ENCODE results near the gene AQP7.
A peak's percentile ranks its signal among the peaks of the same experiment; 100 is the strongest.
"Not testable (repeated sequence)": the region's sequence is repeated elsewhere in the genome, so short reads cannot be mapped to it uniquely, and the experiment has no call there.

AQP7 gene

DNA sequence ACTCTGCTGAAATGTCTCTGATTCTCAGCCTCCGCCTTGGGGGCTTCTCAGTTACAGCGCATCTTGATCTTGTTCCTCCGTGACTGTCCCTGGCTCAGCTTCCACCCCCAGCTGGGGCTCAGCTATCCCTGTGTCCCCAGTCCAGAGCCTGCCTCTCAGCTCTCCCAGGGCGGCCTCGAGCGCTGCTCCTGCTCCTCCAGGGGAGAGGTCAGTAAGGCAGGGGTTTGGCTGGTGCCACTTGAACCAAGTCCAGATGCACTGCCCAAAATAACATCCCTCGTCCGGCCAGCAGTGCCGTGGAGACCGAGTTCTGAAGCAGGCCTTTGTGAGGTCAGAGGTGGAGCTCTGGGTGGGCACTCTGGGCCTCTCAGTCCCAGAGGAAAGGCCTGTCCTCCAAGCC lies at the start of gene AQP7:
Gene AQP7, minus strand, starts transcription at position 198 of the 400 bp plus-strand sequence. CDS start 1,306 bp downstream, outside the sequence.
- H3K9me3 ChIP-seq (ENCODE audit: control insufficient read depth, insufficient read depth, low read length); H3K27me3 ChIP-seq (ENCODE audit: control insufficient read depth, insufficient read depth, low read length); H3K4me1 ChIP-seq (ENCODE audit: control insufficient read depth, insufficient read depth, low read length); DNase-seq (ENCODE audit: low read depth, low spot score); H3K27ac ChIP-seq (ENCODE audit: low read length); H3K4me3 ChIP-seq (ENCODE audit: low read length); H3K36me3 ChIP-seq (ENCODE audit: control insufficient read depth, insufficient read depth, low read length): not testable (repeated sequence)
- WGBS (ENCODE audit: insufficient coverage, insufficient read length): no CpG with 5 or more reads among the region's 10 CpGs

GRCh38 chr9:33450621-33451146 lies 48.3 kb upstream of the AQP7 start:
- Histone ChIP-seq H3K4me1 (ENCODE audit: control insufficient read depth, insufficient read depth, low read length) (peaks cover 2% of the 10 kb centered on the region; the same call in 1 of the 2 replicates), H3K4me3 (ENCODE audit: low read length) (no peak overlapping the region), H3K36me3 (ENCODE audit: control insufficient read depth, insufficient read depth, low read length) (no peaks in the 10 kb centered on the region), H3K27me3 (ENCODE audit: control insufficient read depth, insufficient read depth, low read length) (no peaks in the 10 kb centered on the region; the same call in 1 of the 2 replicates), H3K9me3 (ENCODE audit: control insufficient read depth, insufficient read depth, low read length) (no peaks in the 10 kb centered on the region), H3K27ac (ENCODE audit: low read length) (no peak overlapping the region)
- no peak for DNase-seq (ENCODE audit: low read depth, low spot score)
- WGBS (ENCODE audit: insufficient coverage, insufficient read length): no CpG with 5 or more reads among the region's 4 CpGs

DNA sequence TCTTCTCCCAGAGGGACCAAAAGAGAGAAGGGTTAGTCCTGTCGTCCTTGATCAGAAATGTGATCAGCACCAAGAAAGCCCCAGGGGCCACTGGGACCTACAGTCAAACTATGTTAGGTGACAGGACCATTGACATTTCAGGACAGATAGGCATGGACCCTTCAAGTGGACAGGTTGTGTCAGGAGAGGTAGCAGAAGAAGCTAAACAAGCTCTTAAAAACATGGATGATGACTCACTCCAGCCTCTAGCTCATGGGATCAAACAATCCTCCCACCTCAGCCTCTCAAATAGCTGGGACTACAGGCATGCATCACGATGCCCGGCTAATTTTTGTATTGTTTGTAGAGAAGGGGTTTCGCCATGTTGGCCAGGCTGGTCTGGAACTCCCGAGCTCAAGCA lies 47.3 kb upstream of the AQP7 start:
- Histone ChIP-seq H3K4me3 (ENCODE audit: low read length) (no peak overlapping the region), H3K27ac (ENCODE audit: low read length) (no peak overlapping the region), H3K36me3 (ENCODE audit: control insufficient read depth, insufficient read depth, low read length) (no peaks in the 10 kb centered on the region), H3K9me3 (ENCODE audit: control insufficient read depth, insufficient read depth, low read length) (no peaks in the 10 kb centered on the region), H3K4me1 (ENCODE audit: control insufficient read depth, insufficient read depth, low read length) (peaks cover 2% of the 10 kb centered on the region; the same call in 1 of the 2 replicates), H3K27me3 (ENCODE audit: control insufficient read depth, insufficient read depth, low read length) (no peaks in the 10 kb centered on the region; the same call in 1 of the 2 replicates)
- WGBS (ENCODE audit: insufficient coverage, insufficient read length): no CpG with 5 or more reads among the region's 5 CpGs
- no peak for DNase-seq (ENCODE audit: low read depth, low spot score)

DNA sequence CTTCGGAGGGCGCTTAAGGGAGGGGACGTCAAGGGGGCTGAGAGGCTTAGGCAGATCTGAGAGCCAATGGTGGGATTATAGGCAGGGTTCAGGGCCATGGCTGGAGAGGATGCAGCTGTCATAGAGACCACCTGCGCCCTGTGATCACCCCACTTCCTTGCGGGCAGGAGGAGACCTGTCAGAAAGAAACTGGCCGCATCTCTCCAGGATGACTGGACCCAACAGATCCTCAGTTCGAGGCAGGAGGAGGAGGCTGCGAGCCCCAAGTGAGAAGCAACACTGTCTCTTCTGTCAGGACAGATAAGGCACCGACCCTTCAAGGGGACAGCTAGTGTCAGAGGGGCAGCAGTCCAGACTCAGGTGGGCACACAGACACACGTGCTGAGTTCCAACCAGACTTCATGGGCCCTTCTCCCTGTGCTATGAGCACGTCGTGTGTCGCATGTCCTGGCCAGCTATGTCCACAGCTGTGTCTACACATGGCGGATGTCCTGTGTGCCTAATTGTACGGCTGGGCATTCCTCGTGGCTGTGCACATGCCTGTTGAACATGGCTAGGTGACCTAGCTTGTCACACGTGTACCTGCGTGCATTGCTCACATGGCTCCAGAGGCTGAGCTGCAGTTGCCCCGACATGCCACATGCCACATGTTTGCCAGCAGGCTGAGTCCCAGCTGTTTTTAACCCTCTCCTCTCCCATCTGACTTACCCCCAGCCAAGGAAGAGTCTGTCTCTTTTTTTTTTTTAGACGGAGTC lies 45.6 kb upstream of the AQP7 start:
- Histone ChIP-seq H3K4me3 (ENCODE audit: low read length) (peak overlapping the region; percentile 37; the same call in 1 of the 2 replicates), H3K27ac (ENCODE audit: low read length) (no peak overlapping the region)

DNA sequence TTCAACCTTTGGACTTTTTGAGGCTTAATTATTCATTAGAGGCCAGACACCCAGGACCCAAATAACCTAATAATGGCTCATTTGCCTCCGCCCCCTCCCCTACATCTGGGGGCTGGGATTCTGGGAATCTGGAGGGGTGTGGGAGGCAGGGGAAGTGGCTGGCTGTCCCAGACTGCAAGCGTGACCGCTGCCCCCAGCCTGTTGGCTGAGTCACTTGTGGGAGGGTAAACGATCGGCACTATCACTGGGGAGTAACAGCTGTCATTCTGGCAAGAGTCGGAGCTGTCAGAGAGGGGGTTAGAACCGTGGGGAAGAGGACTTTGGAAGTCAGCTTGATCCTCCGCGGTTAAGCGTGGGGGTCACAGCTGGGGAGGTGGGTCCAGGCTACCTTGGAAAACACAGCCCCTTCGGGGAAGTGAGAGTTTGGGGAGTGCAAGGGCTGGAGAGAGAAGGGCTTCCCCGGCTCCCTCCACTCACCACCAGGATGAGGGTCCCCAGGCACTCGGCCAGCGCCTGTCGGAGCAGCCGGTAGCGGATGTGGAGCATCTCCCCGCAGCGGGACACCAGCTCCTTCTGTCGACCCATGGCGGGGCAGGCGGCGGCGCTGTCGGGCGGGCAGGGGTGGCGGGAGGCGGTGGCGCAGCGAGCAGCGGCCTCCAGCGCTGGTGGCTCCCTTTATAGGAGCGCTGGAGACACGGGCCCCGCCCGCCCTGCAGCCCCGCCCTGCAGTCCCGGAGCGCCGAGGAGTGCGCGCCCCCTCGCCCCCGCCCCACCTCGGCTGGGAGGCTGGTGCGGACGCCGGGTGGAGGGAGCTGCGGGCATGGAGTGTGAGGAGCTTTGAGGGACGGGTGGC lies 44.8 kb upstream of the AQP7 start, which contains the start of gene AQP3:
Gene AQP3, minus strand, starts transcription at position 648 of the 853 bp plus-strand sequence. Its CDS starts 63 bp downstream, at position 585.
- no CpG with 5 or more reads among the region's 50 CpGs for WGBS (ENCODE audit: insufficient coverage, insufficient read length)
- Histone ChIP-seq H3K27me3 (ENCODE audit: control insufficient read depth, insufficient read depth, low read length) (no peaks in the 10 kb centered on the region; the same call in 1 of the 2 replicates), H3K4me1 (ENCODE audit: control insufficient read depth, insufficient read depth, low read length) (peaks cover 4% of the 10 kb centered on the region), H3K4me3 (ENCODE audit: low read length) (peak within 1 kb of the TSS; percentile 37; the same call in 1 of the 2 replicates), H3K36me3 (ENCODE audit: control insufficient read depth, insufficient read depth, low read length) (no peaks in the 10 kb centered on the region), H3K9me3 (ENCODE audit: control insufficient read depth, insufficient read depth, low read length) (no peaks in the 10 kb centered on the region), H3K27ac (ENCODE audit: low read length) (no peak within 1 kb of the TSS)
- no peak for DNase-seq (ENCODE audit: low read depth, low spot score)

More for the DNA sequence above, 45.6 kb upstream of the AQP7 start:
- H3K4me1 ChIP-seq (ENCODE audit: control insufficient read depth, insufficient read depth, low read length): peaks cover 5% of the 10 kb centered on the region
- H3K27me3 ChIP-seq (ENCODE audit: control insufficient read depth, insufficient read depth, low read length): no peaks in the 10 kb centered on the region; the same call in 1 of the 2 replicates
- WGBS (ENCODE audit: insufficient coverage, insufficient read length): no CpG with 5 or more reads among the region's 20 CpGs
- H3K36me3 ChIP-seq (ENCODE audit: control insufficient read depth, insufficient read depth, low read length): no peaks in the 10 kb centered on the region
- H3K9me3 ChIP-seq (ENCODE audit: control insufficient read depth, insufficient read depth, low read length): no peaks in the 10 kb centered on the region
- no peak for DNase-seq (ENCODE audit: low read depth, low spot score)

DNA sequence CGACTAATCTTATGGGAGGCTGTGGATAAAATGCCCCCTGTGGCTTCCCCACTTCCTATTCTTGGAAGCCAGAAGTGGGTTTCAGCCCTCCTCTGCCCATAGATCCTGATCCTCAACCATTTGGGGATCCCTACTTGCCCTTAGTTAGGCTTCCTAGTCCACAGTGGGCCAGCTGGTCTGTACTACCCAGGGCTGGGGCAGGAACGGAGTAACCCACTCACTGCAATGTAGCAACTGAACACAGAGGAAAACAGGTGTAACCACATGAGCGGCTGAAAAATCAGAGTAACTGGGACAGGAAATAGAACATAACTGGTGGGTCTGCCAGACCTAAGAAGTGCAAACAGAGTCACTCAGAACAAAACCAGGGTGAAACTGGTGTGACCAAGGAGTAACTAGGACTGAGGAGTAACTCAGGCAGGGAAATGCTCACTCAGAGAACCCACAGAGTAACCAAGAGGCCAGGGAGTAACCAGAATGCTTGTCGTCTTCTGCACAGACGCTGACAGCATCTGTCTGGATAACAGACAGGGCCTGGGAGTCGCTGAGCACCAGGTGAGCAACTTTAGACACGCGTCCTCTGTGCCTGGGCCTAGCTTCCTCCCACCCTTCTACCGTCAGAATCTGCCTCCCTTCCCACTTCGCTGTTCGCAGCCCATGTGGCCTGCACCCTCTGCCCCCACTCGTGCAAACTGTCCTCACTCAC lies 44.0 kb upstream of the AQP7 start:
- H3K4me3 ChIP-seq (ENCODE audit: low read length): no peak overlapping the region
- no peaks in the 10 kb centered on the region for H3K36me3 ChIP-seq (ENCODE audit: control insufficient read depth, insufficient read depth, low read length)
- DNase-seq (ENCODE audit: low read depth, low spot score): no peak
- no peaks in the 10 kb centered on the region; the same call in 1 of the 2 replicates for H3K27me3 ChIP-seq (ENCODE audit: control insufficient read depth, insufficient read depth, low read length)
- no peak overlapping the region for H3K27ac ChIP-seq (ENCODE audit: low read length)
- no peaks in the 10 kb centered on the region for H3K9me3 ChIP-seq (ENCODE audit: control insufficient read depth, insufficient read depth, low read length)
- peaks cover 4% of the 10 kb centered on the region for H3K4me1 ChIP-seq (ENCODE audit: control insufficient read depth, insufficient read depth, low read length)
- no CpG with 5 or more reads among the region's 12 CpGs for WGBS (ENCODE audit: insufficient coverage, insufficient read length)

DNA sequence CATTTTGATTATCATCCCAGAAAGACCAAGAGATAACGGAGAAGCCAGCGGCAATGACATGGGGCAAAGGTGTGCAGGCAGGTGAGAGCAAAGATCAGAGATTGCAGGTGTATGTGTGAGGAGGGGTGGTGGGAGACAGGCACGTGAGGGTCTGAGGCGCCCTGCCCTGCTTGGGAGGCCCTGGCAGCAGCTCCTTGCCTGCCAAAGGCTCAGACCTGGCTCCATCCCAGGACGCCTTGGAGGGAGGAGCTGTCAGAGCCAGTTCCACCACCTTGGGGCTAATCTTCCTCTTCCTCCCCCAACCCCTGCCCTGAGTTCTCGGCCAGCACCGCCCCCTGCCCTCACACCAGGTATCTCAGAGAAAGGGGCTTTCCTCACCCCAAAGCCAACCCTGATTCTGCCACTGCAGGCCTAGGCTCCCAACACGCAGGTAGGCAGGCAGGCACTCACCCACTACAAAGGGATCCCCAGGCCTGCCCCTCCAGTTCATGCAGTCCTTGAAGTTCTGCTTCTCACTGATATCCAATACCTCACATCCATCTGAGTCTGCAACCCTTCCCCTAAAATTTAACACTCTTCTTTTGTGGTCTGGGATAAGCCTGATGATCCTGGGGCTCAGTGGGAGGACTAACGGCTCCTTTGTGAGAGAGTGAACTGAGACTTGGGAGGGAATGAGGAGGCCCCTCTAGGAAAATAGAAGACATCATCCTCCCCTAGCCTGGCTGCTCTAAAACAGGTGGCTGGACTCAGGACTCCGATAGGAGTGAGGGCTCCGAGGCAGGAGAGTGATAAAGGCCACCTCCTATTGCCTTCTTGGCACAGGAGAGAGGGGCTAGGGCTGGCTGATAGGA lies 43.2 kb upstream of the AQP7 start:
- no CpG with 5 or more reads among the region's 11 CpGs for WGBS (ENCODE audit: insufficient coverage, insufficient read length)
- Histone ChIP-seq H3K27me3 (ENCODE audit: control insufficient read depth, insufficient read depth, low read length) (no peaks in the 10 kb centered on the region; the same call in 1 of the 2 replicates), H3K9me3 (ENCODE audit: control insufficient read depth, insufficient read depth, low read length) (no peaks in the 10 kb centered on the region), H3K27ac (ENCODE audit: low read length) (no peak overlapping the region), H3K36me3 (ENCODE audit: control insufficient read depth, insufficient read depth, low read length) (no peaks in the 10 kb centered on the region), H3K4me1 (ENCODE audit: control insufficient read depth, insufficient read depth, low read length) (peaks cover 4% of the 10 kb centered on the region), H3K4me3 (ENCODE audit: low read length) (no peak overlapping the region)
- no peak for DNase-seq (ENCODE audit: low read depth, low spot score)

- Histone ChIP-seq H3K4me3 (ENCODE audit: low read length) (no peak overlapping the region), H3K4me1 (ENCODE audit: control insufficient read depth, insufficient read depth, low read length) (peaks cover 4% of the 10 kb centered on the region), H3K27ac (ENCODE audit: low read length) (no peak overlapping the region), H3K36me3 (ENCODE audit: control insufficient read depth, insufficient read depth, low read length) (no peaks in the 10 kb centered on the region), H3K9me3 (ENCODE audit: control insufficient read depth, insufficient read depth, low read length) (no peaks in the 10 kb centered on the region), H3K27me3 (ENCODE audit: control insufficient read depth, insufficient read depth, low read length) (no peaks in the 10 kb centered on the region; the same call in 1 of the 2 replicates)
- DNase-seq (ENCODE audit: low read depth, low spot score): no peak
- WGBS (ENCODE audit: insufficient coverage, insufficient read length): no CpG with 5 or more reads among the region's 10 CpGs
Observed at GRCh38 chr9:33443464-33444154, 41.2 kb upstream of the AQP7 start.

DNA sequence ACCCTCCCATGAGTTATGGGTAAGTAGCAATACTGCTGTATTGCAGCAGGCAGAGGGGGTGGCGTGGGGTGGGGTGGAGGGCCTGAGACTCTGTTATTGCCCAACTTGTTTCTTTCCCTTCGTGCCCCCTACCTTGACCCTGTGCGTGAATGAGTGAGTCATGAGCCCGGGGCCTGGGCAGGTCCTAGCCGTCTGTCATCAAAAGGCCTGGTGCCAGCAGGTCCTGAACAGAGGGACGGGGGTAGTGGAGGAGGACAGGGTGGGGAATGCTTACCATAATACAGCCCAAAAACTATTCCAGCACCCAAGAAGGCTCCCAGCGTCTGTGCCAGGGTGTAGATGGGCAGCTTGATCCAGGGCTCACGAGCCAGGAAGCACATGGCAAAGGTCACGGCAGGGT lies 40.7 kb upstream of the AQP7 start:
- WGBS (ENCODE audit: insufficient coverage, insufficient read length): no CpG with 5 or more reads among the region's 9 CpGs
- H3K27me3 ChIP-seq (ENCODE audit: control insufficient read depth, insufficient read depth, low read length): no peaks in the 10 kb centered on the region; the same call in 1 of the 2 replicates
- no peaks in the 10 kb centered on the region for H3K36me3 ChIP-seq (ENCODE audit: control insufficient read depth, insufficient read depth, low read length)
- no peak overlapping the region for H3K4me3 ChIP-seq (ENCODE audit: low read length)
- peaks cover 4% of the 10 kb centered on the region for H3K4me1 ChIP-seq (ENCODE audit: control insufficient read depth, insufficient read depth, low read length)
- H3K9me3 ChIP-seq (ENCODE audit: control insufficient read depth, insufficient read depth, low read length): no peaks in the 10 kb centered on the region
- DNase-seq (ENCODE audit: low read depth, low spot score): no peak
- no peak overlapping the region for H3K27ac ChIP-seq (ENCODE audit: low read length)
